ENCODE results near the gene PPP1R8. TPM values are rescaled to one million over a fixed set of nuclear protein-coding genes. Genes with fewer than 3 reads are reported as not detected.
"Not testable (repeated sequence)": the region's sequence is repeated elsewhere in the genome, so short reads cannot be mapped to it uniquely, and the experiment has no call there.

Gene PPP1R8
- total RNA-seq, 1 donor from 2014 or later, result 42.9 TPM

DNA sequence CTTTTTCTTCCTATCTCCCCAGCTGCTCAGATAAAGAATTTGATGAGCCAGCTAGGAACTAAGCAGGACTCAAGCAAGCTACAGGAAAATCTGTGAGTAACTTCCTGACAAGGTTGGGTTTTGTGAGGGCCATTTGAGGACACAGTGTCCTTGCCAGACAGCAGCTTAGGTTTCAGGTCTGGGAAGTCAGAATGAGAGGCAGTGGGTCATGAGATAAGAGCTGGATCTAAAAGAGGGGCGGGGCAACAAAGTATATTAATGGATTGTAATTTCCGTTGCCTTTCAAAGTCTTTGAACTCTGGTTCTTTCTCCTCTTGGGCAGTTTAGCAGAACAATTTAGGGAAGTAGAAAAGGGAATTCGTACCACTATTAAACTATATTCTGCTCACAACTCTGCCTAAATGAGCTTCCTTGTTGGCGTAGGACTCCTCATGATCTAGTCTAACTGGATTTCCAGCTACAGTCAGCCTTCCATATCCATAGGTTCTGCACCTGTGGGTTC is 41.0 kb upstream of the PPP1R8 start:
- H3K36me3 Mint-ChIP-seq, result peaks cover 15% of the 10 kb centered on the region
- peaks cover 12% of the 10 kb centered on the region for H3K4me1 Mint-ChIP-seq
- no peaks in the 10 kb centered on the region for H3K27me3 Mint-ChIP-seq (ENCODE audit: low read depth)
- DNase-seq (ENCODE audit: low spot score in 2 of 2, unreplicated experiment in 2 of 2), result no peak
- no peaks in the 10 kb centered on the region for H3K9me3 Mint-ChIP-seq
- H3K27ac Mint-ChIP-seq, result no peak overlapping the region
- TF ChIP-seq, protein P1, sequence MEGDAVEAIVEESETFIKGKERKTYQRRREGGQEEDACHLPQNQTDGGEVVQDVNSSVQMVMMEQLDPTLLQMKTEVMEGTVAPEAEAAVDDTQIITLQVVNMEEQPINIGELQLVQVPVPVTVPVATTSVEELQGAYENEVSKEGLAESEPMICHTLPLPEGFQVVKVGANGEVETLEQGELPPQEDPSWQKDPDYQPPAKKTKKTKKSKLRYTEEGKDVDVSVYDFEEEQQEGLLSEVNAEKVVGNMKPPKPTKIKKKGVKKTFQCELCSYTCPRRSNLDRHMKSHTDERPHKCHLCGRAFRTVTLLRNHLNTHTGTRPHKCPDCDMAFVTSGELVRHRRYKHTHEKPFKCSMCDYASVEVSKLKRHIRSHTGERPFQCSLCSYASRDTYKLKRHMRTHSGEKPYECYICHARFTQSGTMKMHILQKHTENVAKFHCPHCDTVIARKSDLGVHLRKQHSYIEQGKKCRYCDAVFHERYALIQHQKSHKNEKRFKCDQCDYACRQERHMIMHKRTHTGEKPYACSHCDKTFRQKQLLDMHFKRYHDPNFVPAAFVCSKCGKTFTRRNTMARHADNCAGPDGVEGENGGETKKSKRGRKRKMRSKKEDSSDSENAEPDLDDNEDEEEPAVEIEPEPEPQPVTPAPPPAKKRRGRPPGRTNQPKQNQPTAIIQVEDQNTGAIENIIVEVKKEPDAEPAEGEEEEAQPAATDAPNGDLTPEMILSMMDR (IDR thresholded peaks at IDR 0.05; ENCODE audit: unreplicated experiment), result no peak
- H3K4me3 Mint-ChIP-seq, result no peak overlapping the region

DNA sequence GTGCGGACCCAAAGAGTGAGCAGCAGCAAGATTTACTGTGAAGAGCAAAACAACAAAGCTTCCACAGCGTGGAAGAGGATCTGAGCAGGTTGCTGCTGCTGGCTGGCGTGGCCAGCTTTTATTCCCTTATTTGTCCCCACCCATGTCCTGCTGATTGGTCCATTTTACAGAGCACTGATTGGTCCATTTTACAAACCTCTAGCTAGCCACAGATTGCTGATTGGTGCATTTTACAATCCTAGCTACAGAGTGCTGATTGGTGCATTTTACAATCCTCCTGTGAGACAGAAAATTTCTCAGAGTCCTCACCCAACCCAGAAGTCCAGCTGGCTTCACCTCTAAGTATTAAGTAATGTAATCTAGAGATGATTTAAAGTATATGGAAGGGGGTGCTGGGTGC is 40.3 kb upstream of the PPP1R8 start:
- not testable (repeated sequence) for H3K4me3 Mint-ChIP-seq; H3K27me3 Mint-ChIP-seq (ENCODE audit: low read depth); DNase-seq (ENCODE audit: low spot score in 2 of 2, unreplicated experiment in 2 of 2); H3K9me3 Mint-ChIP-seq; H3K27ac Mint-ChIP-seq
- H3K36me3 Mint-ChIP-seq, result peaks cover 19% of the 10 kb centered on the region
- H3K4me1 Mint-ChIP-seq, result peaks cover 12% of the 10 kb centered on the region

DNA sequence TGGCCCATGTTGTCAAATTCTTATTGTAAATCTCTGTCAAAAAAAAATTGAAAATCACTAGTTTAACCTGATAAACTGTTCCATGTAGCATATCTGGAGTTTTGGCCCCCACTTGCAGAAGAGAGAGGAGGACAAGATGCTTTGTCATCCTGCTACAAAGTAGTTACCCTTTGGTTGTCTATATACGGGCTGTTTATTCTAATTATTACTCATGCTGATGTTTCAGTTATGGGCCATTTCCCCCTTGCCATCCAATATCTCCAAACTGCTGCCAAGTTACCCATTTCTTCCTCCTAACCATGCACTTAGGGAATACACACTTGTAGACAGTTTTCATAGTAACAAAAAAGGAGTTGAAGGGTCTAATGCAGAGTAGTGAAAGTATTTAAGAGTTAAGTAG is 35.0 kb upstream of the PPP1R8 start:
- peaks cover 32% of the 10 kb centered on the region for H3K36me3 Mint-ChIP-seq
- H3K9me3 Mint-ChIP-seq, result no peaks in the 10 kb centered on the region
- H3K27ac Mint-ChIP-seq, result no peak overlapping the region
- no peaks in the 10 kb centered on the region for H3K4me1 Mint-ChIP-seq
- TF ChIP-seq, protein P1 (IDR thresholded peaks at IDR 0.05; ENCODE audit: unreplicated experiment), result no peak
- no peak overlapping the region for H3K4me3 Mint-ChIP-seq
- no peaks in the 10 kb centered on the region for H3K27me3 Mint-ChIP-seq (ENCODE audit: low read depth)
- no peak for DNase-seq (ENCODE audit: low spot score in 2 of 2, unreplicated experiment in 2 of 2)

DNA sequence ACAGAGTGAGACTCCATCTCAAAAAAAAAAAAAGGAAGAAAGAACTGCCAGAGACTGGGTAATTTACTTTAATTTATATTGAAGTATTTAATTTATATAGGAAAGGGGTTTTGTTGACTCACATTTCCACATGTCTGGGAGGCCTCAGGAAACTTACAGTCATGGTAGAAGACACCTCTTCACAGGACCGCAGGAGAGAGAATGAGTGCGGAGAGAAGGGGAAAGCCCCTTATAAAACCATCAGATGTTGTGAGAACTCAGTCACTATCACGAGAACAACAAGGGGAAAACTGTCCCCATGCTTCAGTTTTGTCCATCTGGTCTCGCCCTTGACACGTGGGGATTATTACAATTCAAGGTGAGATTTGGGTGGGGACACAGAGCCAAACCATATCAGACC is 25.8 kb upstream of the PPP1R8 start:
- no peak for DNase-seq (ENCODE audit: low spot score in 2 of 2, unreplicated experiment in 2 of 2)
- TF ChIP-seq, protein P1 (IDR thresholded peaks at IDR 0.05; ENCODE audit: unreplicated experiment), result no peak
- H3K4me3 Mint-ChIP-seq, result no peak overlapping the region
- no peaks in the 10 kb centered on the region for H3K27me3 Mint-ChIP-seq (ENCODE audit: low read depth)
- H3K36me3 Mint-ChIP-seq, result peaks cover 26% of the 10 kb centered on the region
- no peaks in the 10 kb centered on the region for H3K9me3 Mint-ChIP-seq
- no peak overlapping the region for H3K27ac Mint-ChIP-seq
- no peaks in the 10 kb centered on the region for H3K4me1 Mint-ChIP-seq

DNA sequence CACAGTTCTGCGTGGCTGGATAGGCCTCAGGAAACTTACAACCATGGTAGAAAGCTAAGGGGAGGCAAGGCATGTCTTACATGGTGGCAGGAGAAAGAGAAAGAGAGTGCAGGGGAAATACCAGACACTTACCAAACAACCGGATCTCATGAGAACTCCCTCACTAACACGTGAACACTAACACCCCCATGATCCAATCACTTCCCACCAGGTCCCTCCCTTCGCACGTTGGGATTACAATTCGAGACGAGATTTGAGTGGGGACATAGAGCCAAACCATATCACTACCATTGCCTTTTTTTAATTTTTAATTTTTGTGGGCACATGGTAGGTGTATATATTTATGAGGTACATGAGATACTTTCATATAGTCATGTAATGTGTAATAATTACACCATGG is 23.8 kb upstream of the PPP1R8 start:
- Mint-ChIP-seq H3K4me1 (no peaks in the 10 kb centered on the region), H3K27ac (no peak overlapping the region), H3K4me3 (no peak overlapping the region), H3K9me3 (no peaks in the 10 kb centered on the region), H3K27me3 (ENCODE audit: low read depth) (no peaks in the 10 kb centered on the region), H3K36me3 (peaks cover 24% of the 10 kb centered on the region)
- no peak for DNase-seq (ENCODE audit: low spot score in 2 of 2, unreplicated experiment in 2 of 2)
- TF ChIP-seq, protein P1 (IDR thresholded peaks at IDR 0.05; ENCODE audit: unreplicated experiment), result no peak

DNA sequence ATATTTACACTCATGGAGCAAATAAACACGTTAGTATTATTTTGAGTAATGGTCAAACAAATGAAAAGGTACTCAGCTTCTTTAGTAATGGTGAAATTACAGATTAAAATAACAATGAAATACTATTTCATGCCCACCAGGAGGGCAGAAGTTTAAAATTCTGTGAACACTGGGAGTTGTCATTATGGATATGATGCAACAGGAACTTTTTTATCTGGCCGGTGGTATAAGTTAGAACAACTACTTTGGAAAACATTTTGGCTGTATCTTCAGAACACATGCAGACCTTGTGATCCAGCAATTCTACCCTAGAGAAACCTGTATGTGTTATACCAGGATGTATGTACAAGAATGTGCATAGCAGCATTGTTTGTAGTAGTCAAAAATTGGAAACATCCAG is 23.2 kb upstream of the PPP1R8 start:
- H3K27me3 Mint-ChIP-seq (ENCODE audit: low read depth), result no peaks in the 10 kb centered on the region
- H3K27ac Mint-ChIP-seq, result no peak overlapping the region
- peaks cover 22% of the 10 kb centered on the region for H3K36me3 Mint-ChIP-seq
- no peaks in the 10 kb centered on the region for H3K4me1 Mint-ChIP-seq
- H3K9me3 Mint-ChIP-seq, result no peaks in the 10 kb centered on the region
- DNase-seq (ENCODE audit: low spot score in 2 of 2, unreplicated experiment in 2 of 2), result no peak
- TF ChIP-seq, protein P1 (IDR thresholded peaks at IDR 0.05; ENCODE audit: unreplicated experiment), result no peak
- H3K4me3 Mint-ChIP-seq, result no peak overlapping the region

DNA sequence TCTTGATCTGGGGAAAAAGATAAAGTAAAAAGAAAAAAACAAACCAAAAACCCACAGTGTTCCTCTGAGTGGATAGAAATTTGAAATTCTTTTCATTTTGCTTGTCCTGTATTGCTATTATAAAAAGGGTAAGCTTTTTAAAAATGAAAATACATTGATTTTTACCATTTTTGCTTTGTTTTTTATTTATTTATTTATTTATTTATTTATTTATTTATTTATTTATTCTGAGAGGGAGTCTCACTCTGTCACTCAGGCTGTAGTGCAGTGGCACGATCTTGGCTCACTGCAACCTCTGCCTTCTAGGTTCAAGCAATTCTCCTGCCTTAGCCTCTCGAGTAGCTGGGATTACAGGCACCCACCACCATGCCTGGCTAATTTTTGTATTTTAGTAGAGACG is 22.5 kb upstream of the PPP1R8 start:
- H3K4me1 Mint-ChIP-seq; H3K4me3 Mint-ChIP-seq; H3K27me3 Mint-ChIP-seq (ENCODE audit: low read depth); H3K27ac Mint-ChIP-seq; H3K9me3 Mint-ChIP-seq; DNase-seq (ENCODE audit: low spot score in 2 of 2, unreplicated experiment in 2 of 2): not testable (repeated sequence)
- H3K36me3 Mint-ChIP-seq, result peaks cover 19% of the 10 kb centered on the region
